Measurements from ENCODE around the gene CFP.
A peak's percentile ranks its signal among the peaks of the same experiment; 100 is the strongest.
"Not testable (repeated sequence)": the region's sequence is repeated elsewhere in the genome, so short reads cannot be mapped to it uniquely, and the experiment has no call there.

The CFP gene

DNA sequence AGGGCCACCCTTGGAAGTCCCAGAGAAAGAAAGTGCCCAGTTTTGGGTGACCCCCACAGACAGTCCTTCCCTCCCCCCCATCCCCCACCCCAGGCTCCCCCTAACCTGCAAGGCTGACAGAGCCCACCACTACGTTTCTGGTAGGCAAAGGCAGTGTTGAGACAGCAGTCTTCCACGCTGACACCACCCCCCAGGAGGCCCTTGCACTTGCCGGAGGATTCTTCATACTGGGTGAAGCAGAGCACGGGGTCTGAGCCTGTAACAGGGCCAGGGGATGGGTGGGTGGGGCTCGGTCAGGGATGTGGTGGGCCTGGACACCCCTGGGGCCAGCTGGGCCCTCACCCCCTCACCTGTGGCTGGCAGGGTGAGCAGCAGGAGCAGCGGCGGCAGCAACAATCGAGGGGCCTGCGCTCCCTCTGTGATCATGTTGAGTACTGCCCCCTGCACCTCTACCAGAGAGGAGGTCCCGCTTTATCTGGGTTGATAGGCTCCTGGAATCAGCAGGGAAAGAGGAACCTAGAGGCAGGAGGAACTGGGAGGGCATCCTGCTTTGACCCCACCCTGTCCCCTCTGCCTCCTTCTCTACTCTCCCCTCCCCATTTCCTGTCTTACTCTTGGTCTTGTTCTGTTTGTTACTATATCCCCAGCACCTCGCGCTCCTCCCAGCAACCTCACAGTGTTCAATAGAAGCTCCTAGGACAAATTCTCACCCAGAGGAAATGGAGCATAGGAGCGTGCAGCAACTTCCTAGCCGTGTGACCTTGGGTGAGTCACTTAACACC is at the start of gene CFP:
Gene CFP (minus strand): TSS at position 512 of the 782 bp plus-strand sequence. CDS start 86 bp downstream, at position 426.
- no peak for DNase-seq

DNA sequence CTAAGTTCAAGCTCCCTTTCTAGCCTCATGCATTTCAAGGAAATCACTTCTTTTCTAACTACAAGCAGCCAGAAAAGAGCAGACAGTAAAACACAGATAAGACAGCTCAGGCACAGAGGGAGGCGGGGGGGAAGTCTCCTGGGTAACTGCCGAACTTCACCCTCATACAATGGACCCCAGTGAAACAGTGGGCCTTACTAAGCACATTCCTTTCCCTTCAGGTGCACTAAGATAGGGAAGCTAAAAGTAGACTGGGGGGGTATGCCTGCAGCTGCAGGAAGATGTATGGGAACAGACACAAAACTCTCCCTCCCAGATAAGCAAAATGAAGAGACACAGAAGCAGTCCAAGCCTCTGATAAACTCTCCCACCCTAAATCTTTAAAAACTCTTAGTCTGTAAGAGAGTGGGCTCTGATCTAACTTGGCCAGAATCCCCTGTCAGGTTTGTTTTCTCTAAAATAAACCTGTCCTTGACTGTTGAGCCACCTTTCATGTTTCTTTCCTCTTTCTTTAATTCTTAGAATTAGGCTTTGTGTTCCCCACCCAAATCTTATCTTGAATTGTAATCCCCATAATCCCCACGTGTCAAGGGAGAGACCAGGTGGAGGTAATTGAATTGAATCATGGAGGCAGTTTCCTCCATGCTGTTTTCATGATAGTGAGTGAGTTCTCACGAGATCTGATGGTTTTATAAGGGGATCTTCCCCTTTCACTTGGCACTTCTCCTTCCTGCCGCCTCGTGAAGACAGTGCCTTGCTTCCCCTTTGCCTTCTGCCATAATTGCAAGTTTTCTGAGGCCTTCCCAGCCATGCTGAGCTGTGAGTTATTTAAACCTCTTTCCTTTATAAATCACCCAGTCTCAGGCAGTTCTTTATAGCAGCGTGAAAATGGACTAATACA is 46.5 kb upstream of the CFP start:
- DNase-seq: not testable (repeated sequence)

DNA sequence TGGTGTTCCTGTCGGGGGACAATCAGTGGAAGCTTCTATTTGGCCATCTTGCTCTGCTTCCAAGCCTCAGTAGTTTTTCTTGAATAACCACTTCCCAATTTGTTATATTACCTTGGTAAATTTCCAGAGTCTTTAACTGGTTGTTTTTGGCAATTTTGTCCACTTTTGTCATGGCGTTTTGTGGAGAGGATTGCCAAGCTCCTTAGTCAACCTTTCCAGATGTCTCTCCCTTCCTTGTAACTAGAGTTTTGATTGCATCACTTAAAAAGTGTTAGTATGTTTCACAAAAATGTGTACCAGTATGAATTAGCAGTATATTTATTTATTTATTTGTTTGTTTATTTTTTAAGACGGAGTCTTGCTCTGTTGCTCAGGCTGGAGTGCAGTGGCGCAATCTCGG is 45.0 kb upstream of the CFP start:
- DNase-seq: no peak

DNA sequence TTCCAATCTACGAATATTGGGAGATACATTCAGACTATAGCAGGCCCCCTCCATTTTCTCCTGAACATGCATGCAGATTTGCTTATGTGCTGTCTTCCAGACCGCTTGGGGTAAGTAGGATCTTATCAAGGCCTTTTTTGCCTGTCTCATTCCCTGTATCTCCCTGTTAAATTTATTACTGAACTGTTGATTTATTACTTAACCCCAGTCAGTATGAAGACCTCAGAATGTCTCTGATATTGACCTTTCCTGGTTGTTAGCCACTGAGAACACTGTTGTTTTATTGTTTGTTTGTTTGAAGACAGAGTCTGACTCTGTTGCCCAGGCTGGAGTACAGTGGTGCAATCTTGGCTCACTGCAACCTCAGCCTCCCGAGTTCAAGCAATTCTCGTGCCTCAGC is 36.1 kb upstream of the CFP start:
- DNase-seq: not testable (repeated sequence)

DNA sequence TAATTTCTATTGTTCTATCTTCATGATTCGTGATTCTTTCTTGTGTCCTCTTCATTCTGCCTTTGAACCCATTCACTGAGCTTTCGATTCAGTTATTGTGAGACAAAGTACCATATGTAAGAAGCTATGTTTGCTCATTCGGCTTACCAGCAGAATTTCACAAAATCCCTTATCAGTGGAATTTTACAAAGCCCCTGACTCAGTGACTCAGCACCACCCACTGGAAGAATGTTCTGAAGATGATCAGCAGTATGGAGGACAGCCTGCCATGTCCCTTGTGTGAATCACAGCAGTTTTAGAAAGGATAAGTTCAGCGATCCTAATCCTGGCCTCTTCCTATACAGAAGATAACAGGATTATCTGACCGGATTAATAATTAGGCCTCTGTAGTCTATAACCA is 35.0 kb upstream of the CFP start:
- DNase-seq: no peak

DNA sequence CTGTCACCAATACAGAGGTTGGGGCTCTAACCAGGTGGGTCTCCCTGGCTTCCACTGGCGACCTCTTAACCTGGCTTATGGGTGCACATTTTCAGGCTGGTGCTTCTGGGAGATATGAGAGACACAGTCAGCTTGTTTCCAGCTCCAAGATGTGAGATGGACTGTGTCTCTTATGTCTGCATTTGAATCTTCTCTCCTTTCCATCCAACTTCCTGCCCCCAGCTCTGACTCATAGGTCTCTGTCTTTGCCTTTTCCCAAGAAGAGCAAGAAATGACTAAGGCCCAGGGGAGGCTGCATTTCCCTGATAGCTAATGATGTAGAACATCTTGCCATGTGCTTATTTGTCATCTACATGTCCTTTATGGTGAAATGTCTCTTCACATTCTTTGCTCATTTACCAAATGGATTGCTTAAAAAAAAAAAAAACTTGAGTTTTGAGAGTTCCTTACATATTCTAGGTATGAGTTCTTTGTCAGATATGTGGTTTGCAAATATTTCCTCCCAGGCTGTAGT is 32.5 kb upstream of the CFP start:
- DNase-seq: peak; percentile 76

DNA sequence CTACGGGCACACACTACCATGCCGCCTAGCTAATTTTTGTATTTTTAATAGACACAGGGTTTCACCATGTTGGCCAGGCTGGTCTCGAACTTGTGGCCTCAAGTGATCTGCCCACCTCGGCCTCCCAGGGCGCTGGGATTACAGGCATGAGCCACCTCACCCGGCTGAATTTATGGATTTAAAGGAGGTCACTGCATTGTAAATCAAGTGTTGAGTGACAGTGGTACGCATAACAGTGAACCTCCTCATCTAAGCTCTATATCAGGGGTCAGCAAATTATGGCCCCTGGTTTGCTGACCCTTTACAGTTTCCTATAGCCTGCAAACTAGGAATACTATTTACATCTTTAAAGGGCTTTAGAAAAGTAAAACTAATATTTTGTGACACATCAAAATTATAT is 31.8 kb upstream of the CFP start:
- DNase-seq: no peak

DNA sequence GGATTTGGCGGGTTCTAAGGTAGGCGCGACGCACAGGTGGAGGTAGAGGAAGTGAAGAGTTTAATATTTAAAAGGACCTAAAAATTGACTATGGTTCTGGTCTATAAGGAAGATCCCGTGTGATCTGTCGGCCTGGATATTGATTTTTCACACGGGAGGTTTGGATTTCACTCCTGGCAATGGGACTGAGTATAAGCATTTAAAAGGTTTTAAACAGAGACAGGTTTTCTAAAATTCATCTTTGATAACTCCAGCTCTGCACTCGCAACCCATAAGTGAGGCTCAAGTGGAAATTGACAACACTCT is 29.6 kb upstream of the CFP start:
- DNase-seq: no peak

DNA sequence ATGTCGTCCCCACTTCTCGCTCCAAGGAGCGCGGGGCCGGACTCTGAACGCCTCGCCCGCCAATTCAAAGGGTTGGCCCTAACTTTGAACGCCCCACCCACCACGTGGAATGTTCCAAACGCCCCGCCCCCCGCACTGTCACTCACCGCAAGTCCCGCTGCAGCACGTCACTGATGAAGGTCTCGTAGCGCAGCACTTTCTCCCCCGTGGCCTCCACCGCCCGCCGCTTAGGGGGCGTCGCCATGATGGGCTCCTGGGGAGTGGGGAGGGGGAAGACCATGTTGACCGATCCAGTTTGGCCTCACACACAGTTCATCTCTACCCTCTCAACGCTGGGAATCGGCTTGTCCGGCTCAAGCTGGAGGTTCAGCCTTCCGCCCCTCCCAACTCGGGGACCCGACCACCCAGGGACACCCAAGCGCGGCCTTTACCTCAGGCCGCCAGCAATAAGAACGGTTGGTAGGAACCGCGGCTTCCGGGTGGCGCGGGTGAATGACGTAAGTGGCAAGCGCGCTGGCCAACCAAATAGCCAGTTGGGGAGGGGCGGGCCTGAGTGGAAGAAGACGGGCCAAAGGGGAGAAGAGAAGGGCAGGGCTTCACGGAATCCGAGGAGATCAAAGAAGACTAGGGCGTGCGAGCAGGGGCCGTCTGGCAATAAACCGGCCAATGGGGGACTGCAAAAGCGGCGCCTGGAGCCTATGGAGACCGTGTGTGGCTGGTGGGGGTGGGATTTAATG is 29.1 kb upstream of the CFP start, which contains the start of gene UXT:
Gene UXT (minus strand): TSS at position 497 of the 737 bp plus-strand sequence. CDS start 253 bp downstream, at position 244.
- peak; percentile 95 for DNase-seq

DNA sequence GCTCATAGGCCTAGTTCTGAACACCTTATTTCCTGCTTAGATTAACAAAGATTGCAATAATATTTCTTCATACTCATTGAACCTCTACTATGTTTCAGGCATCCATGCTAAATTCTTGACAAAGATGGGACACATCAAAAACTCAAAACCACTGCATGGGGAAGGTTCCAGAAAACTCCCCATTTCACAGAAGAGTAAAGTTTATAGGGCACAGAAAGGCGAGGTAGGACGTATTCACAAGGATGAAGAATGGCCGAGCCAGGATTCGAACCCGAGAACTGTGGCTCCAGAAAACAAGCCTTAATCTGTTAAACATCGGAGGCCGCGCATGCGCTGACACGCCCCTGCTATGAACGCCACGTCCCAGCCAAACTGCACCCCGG is 28.6 kb upstream of the CFP start:
- no peak for DNase-seq

DNA sequence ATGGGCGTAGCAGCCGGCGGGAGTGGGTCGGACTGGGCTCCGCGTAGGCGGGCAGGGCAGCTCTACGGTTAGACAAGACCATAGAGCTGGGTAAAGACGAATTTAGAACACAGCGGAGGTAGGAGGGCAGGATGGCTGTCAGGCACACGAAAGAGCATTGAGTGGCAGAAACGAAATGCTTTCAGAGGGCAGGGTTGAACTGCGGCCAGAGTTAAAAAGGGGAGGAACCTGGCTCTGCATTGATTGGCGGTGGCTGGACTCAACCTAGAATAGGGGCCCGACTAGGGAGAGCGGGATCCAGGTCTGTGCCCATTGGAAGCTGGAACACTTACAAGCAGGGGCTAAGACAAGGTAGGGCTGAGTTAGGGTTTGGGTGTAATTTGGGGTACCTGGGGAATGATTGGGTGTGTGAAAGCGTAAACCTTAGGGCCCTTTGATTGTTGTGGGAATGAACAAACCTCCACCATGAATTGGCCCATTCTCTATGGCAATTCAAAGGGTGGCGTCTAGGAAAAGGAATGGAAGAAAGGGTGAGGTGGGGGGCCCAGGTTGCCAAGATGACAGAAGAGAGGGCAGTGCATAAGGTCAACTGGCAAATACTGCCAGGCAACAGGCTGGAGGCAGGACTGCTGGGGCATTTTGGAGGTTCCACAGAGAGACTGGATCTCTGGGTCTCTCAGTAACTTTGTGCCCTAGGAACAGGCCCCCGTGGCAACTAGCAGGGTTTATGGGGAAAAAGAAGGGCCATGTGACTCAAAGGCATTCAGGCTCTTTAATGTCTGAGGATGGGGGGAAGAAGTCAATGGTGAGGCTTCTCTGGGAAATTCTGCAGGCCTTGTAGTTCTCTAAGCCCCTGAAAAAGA is 21.5 kb upstream of the CFP start:
- DNase-seq: no peak

DNA sequence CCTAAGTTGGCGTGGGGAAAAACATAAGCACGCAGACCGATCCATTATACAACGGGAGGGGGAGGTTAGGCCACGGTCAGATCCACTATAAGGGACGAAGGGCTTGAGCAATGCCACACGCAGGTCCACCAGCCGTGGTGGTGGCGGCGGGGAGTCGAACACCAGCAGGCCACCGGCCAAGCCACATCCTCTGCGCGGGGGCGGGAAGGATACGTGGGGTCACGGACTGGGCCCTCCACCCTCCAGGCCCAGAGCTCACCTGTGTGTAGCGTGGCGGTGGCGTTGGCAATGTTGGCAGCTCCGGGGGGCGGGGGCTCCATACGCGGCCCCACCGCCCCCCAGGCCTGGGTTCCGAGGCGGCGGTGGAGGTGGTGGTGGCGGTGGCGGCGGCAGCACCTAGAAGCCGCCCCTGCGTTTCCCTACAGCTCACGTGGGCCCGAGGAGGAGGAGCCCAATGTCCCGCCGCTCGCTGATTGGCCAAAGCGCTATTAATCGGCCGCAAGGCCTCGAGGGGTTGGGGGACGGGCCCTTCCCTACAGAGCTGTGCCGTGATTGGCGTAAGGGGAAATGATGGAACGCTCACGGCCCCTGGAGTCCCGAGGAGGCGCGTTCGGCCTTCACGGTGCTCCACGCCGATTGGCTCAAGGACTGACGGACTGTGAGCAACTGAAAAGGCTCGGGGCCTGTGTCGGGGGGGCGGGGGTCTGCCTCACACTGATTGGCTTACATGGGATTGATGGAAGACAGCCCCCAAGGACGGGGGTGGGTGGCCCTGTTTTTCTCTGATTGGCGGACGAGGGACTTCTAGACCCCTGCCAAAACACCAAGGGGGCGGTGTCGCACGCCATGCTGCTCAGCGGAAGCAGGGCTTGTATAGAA is 20.7 kb upstream of the CFP start, which contains the start of gene ELK1:
Gene ELK1 (minus strand): TSS at position 400 of the 879 bp plus-strand sequence. CDS start 9,122 bp downstream, outside the sequence.
- DNase-seq: peak; percentile 91

DNA sequence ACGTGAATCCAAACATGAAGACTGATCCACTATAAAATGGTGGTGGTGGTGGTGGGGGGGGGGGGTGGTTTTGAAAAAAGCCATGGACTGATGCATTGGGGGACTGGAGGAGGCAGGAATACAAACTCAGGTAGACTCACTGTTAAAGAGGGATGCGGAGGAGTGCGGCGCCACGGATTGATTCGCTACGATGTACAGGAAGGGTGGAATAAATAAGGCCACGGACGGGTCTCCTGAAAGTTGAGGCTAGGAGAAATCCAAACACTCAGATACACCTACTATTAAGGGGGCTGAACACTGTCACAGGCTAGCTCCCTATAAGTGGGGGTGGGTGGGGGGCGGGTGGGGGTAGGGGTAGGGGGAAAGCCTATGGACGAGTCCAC is 20.0 kb upstream of the CFP start:
- DNase-seq: no peak

DNA sequence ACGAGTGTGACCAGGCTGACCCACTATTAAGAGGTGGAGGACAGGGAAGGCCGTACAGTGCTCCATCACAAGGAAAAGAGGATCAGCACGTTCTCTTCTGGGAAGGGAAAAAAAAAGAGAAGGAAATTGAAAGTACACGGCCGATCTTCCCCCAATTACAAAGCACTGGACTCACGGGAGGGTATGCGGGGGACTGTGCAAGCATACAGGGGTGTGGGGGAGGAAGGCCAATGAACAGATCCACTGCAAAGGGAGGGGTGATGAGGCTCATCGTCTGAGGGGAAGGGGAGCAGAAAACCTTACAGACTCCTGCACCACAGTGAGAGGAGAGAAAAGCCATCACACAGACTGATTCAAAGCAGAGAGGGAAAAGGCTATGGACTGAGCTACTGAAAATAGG is 19.5 kb upstream of the CFP start:
- DNase-seq: no peak

DNA sequence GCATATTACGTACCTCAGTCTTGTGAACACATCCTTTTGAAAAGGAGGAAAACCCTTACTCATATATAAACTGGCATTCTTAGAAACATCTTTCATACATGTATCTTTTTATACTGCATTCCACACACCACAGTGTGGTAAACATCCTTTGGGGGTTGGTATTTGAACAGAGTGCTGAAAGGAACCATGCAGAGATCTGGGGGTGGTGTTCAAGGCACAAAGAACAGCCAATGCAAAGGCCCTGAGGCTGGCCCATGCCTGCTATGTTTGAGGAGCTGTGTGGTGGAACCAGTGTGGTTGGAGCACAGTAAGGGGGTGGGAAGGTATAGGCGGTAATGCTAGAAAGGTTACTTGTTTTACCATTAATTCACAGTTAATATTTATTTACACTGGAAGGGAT is 18.6 kb upstream of the CFP start:
- no peak for DNase-seq

DNA sequence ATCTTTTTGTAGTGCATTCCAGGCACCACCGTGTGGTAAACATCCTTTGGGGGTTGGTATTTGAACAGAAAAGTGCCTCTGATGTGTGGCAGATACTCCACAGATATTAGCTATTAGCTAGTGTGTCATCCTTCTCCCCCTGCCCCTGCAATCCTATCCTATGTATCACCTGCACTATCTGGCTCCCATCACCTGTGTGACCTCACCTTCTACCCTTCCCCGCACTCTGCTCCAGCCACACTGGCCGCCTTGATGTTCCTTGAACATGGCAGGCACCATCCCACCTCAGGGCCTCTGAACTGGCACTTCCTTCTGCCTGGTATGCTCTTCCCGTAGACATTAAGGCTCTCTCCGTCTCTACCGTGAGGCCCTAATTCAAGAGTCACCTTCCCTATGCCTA is 16.9 kb upstream of the CFP start:
- no peak for DNase-seq

DNA sequence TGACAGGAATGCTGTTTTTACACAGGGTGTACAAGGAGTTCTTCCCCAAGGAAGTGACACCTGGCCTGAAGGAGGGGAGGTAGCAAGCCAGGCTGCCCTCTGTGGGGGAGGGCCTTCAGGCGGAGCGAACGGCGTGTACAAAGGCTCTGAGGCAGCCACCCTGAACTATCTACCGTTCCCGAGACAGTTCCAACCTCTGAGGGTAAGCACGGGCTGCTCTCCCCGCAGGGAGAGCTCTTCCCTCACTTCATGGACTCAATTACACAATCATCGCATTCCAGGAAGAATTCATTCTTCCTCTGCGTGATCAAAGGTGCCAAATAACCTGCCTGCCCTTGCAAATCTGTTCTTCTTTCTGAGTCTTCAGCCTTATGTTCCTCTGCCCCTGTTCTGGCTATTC is 15.8 kb upstream of the CFP start:
- no peak for DNase-seq

DNA sequence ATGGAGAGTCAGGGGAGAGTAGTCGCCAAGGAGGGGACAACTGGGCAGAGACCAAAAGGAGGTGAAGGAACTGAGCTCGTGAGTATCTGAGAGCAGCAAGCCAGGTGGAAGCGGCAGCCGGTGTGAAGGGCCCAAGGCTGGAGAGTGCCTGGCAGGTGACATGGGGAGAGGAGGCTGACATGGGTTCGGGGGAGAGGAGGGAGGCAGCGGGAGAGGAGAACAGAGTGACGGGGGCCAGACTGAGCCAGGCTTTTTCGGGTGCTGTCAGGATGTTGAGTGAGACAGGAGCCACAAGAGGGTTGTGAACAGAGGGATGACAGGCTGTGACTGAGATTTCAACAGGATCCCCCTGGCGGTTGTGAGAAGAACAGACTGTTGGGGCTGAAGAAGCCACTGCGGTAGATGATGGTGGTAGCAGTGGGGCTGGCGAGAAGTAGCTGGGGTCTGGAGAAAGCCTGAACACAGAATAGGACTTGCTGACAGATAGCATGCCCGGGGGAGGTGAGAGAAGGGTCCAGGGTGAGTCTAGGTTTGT is 14.9 kb upstream of the CFP start:
- no peak for DNase-seq

DNA sequence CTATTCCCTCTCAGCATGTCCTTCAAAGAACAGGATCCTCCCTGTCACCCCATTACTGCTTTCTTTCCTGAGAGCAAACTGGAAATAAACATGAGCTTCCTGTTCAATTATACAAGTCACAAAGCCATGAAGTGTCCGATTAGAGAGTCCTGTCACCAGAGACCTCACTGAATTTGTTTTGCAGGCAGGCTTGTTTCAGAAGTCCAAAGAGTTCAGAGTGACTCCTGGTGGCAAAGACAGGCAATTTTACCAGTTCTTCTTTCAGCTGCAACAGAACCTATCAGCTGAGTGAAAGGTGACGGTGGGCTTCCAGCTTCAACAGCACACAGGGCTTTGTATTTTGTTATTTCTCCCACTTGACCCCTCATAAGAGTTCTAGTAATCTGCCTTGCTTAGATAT is 14.2 kb upstream of the CFP start:
- no peak for DNase-seq

DNA sequence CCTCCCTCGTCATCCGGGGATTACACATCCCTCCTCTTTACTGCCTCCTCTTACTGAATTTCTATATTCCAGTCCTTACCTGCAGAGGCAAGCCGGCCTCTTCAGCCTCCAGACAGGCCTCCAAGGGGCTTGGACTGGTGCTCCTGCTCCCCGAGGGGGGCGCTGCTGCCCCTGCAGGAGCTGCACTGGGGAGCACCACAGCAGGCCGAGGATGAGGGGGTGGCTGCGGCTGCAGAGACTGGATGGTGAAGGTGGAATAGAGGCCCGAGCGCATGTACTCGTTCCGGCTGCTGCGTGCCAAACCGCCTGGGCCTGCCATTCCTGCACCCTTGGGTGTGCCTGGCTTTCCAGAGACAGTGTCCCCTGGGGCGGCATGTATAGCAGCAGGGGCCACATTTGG is 9.1 kb upstream of the CFP start:
- DNase-seq: no peak
